Stimulated activated CD8-positive, alpha-beta memory T cell treated with anti-CD3 and anti-CD28 coated beads, Interleukin-4, amount 100 ng/mL, for 4 hours (primary cell): ENCODE measurements around the gene NLRP3.
"Not testable (repeated sequence)": the region's sequence is repeated elsewhere in the genome, so short reads cannot be mapped to it uniquely, and the experiment has no call there.

ENCODE experiments used
- DNase-seq, 2 donors: peaks; one replicate each; pipeline ENCODE4 v3.0.0-alpha.2; 2020; ENCODE audit warnings: low read depth in 2 of 2, low spot score in 1 of 2

NLRP3 gene

DNA sequence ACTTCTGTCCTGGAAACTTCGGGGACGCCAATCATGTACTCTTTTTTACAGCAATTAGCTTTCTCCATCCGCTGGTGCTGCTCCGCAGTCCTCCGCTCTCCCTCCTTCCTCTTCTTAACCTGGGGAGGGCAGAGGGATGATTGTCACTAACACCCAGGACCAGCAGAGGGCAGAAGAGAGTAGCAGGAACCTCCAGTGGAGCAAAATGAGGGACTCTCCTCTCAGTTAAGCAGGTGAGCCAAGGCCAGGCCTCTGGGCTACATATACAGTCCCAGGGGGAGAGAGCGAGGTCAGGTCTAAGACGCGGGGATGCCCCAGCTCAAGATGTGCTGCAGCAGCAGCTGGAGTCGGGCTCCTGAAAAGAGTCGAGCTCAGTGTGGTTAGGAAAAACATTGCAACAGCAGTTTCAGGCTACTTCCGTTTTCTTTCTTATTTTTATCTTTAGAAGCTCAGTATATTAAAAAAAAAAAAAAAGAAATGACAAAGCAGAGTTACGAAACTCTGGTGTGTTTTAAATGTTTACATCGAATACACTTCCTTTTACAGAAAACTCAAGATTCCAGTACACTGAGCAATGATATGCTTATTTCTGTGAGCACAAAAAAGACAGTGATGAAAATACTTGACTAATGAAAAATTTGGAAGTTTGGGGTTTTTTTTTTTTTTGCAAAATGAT lies 25.7 kb upstream of the NLRP3 start:
- DNase-seq = peak; percentile 65 to 73

DNA sequence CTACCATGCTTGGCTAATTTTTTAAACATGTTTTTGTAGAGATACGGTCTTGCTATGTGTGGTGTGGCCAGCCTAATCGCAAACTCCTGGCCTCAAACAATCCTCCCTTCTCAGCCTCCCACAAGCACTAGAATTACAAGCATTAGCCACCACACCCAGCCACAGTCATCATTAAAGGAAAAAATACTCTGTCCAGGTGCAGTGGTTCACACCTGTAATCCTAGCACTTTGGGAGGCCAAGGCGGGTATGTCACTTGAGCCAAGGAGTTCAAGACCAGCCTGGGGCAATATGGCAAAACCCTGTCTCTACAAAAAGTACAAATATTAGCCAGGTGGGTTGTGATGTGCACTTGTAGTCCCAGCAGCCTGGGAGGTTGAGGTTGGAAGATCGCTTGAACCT lies 25.0 kb upstream of the NLRP3 start:
- no peak for DNase-seq

DNA sequence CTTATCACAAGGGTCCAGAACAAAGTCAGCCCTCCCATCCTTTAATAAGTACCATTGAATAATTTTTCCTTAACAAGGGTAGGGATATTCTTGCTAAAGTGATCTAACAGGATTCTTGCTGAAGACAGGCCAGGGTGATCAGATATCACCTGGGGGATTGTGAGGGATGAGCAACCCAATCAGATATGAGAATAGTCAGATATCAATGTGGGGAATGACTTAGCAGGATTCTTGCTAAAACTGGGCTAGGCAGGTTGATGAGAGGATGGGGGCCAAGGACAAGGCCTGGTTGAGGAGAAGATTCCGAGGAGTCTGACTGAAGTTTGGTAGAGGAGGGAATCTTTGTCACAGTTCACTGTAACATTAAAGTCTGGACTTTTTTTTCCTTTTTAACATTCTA lies 23.9 kb upstream of the NLRP3 start:
- DNase-seq = no peak

DNA sequence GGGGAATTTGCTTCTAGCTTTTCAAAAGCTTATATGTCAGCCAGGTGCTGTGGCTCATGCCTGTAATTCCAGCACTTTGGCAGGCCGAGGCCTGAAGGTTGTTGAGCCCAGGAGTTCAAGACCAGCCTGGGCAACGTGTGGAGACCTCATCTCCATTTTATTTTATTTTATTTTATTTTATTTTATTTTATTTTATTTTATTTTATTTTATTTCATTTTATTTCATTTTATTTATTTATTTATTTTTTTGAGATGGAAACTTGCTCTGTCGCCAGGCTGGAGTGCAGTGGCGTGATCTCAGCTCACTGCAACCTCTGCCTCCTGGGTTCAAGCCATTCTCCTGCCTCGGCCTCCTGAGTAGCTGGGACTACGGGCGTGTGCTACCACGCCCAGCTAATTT lies 20.9 kb upstream of the NLRP3 start:
- not testable (repeated sequence) for DNase-seq

DNA sequence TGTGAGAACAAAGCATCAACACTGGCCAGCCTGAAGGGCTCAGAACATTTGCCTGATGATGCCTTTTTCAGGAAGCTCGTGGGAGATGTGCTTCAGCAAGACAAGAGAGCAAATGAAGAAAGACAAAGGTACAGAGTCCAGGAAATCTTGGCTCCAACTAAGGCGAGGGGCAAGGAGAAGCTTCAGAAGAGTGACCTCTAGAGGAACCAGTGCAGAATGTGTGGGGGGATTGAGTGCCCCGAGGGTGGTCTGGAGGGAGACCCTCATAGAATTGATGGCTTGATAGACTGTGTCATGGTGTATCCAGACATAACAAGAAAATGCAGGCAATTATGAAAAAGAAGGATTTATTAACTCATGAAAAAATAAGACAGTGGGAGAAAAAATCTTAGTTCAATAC lies 15.3 kb upstream of the NLRP3 start:
- DNase-seq = no peak

DNA sequence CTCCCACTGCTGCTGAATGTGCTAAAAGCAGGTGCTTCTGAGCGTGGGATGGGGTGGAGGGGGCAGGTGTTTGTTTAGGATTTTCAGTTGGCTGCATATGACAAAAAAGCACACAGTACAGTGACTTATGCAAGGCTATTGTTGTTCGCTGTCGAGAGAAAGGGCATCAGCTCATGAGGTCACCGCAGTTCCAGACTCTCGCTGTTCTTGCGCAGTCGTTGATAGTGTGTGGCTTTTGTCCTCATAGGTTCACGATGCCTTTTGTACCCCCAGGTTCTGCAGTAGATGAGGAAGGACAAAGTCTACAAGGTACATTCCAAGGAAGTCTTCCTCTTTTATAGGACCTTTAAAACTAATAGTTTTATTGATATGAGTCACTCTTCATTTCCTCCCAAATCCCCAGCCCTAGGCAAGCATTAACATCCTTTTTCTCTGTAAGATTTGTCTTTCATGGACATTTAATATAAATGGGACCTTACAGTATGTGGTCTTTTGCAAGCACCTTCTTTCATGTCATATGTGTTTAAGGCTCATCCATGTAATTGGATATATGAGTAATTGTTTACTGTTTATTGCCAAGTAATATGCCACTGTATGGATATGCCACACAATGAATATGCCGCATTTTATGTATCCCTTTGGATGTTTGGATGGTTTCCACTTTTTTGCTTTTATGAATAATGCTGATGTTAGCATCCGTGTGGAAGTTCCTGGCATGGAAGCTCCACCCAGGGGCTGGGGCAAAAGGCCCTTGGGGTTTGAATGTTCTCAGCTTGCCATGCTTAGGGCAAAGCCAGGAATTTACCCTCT lies 14.5 kb upstream of the NLRP3 start:
- DNase-seq = no peak

DNA sequence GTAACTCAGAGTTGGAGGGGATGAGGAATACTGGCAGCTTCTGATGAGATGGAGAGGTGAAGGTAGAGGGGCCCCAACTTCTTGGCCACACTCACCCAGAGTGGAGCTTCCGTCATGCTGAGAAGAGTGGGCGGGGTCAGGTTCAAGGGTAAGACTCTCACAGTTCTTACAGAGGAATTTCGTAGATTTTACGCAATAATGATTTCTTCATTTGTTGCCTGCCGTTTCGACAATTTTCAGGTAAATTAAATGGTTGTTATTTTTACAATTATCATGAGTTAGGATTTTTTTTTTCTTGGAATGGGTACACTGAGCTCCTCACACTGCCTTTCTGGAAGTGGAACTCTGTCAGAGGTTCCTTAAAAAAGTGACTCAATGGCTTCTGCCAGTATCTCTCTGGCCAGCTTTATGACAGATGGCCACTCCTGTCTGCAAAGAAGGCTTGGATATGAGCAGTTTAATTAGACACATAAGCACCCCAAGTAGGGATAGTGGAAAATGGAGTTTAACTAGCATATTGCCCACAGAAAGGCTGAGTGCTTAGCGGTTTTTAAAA lies 13.8 kb upstream of the NLRP3 start:
- no peak for DNase-seq

DNA sequence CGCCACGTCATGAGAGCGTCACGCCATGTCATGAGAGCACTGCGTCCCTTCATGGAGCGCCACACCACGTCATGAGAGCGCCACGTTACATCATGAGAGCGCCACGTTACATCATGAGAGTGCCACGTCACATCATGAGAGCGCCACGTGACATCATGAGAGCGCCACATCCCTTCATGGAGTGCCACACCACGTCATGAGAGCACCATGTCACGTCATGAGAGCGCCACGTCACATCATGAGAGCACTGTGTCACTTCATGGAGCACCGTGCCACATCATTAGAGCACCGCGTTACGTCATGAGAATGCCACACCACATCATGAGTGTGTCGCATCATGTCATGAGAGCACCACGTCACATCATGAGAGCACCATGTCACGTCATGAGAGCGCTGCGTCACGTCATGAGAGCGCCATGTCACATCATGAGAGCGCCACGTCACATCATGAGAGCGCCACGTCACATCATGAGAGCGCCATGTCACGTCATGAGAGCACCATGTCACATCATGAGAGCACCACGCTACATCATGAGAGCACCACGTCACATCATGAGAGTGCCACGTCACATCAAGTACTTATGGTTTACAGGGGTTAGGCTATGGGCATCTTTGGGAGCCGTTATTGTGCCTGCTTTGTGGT lies 9.8 kb upstream of the NLRP3 start:
- DNase-seq = no peak

DNA sequence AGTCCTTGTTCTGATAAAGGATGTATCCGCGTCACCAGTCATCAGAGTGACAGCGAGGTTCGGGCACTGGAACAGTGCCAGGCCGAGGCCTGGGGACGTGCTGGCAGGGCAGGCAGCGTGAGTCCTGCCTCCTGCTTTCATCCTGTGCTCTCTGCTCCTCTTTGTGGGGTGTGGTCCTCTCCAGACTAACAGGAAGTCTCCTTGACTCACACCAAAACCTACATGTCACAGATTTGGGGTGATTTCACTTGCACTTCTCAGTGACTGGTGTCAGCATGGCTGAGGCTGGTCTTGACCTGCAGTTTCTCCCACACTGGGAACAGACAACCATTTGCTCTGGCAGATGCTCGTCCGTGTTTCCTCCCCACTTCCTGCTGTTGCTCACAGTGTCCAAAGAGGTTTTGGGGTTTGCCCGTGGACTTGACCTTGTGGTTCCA lies 8.8 kb upstream of the NLRP3 start:
- DNase-seq = peak in 1 of 2 donors; percentile 42

DNA sequence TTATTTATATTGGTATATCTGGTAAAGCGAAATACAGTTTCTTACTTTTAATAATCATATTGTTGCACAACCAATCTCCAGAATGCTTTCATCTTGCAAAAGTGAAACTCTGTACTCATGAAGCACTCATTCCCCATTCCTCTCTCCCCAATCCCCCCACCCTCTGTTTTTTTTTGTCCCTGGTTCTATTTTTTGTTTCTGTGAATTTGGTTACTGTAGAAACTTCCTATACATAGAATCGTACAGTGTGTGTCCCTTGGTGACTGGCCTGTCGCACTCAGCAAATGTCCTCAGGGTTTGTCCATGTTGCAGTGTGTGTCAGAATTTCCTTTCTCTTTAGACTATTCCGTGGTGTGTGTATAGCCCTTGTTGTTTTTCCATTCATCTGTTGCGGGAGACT lies 7.9 kb upstream of the NLRP3 start:
- no peak for DNase-seq

DNA sequence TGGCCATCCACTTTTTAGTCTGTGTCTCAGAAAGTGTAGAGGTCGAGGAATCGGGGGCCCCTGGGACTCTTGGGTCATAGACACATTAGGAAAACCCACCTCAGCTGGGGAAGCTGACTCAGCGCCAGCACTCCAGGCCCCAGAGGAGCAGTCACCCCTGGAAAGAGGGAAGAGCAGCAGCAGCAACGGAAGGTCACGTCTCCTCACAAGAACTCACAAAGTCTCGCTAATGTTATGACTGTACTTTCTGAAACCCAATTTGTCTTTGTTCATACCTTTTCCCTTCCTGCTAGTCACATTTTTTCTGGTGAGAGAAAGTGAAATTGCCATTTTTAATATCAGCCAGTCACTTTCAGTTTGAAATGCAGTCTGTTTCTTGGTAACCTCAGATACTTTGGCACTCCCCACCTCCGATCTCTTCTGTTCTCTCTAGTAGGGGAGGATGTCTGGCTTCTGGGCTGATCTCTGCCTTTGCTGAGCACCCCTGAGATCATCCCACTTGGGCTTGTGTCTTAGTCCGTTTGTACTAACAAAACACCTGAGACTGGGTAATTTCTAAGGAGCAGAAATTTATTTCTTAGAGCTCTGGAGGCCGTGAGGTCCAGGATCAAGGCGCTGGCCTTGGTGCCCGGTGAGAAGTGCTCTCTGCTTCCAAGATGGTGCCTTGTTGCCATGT lies 6.0 kb upstream of the NLRP3 start:
- no peak for DNase-seq

DNA sequence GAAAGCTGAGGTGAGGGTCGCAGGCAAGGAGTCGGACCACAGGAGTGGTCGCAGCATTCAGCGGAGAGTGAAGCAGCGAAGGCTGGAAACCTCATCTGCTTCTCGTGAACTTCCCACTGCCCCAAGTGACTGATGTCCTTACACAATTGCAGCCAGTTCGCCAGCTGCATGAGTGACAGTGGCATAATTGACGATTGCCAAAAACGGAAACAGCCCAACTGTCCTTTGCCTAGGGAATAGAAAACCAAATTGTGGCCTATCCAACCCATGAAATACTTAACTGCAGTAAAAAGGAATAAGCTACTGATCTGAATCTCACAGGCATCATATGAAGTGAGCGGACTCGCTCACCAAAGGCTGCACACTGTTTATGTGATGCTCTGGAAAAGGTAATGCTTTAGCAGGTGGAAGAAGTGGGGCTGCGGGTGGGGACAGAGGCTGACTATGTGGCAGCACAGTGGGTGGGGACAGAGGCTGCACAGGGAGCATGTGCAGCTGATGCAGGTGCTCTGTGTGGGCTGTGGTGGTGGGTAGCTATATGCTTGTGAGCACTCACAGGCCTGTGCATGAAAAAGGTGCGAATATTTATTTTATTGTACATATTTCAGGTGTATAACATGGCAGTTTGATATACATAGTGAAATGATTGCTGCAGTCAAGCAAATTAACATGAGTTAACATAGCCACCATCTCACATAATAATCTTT lies 4.2 kb upstream of the NLRP3 start:
- DNase-seq = no peak

DNA sequence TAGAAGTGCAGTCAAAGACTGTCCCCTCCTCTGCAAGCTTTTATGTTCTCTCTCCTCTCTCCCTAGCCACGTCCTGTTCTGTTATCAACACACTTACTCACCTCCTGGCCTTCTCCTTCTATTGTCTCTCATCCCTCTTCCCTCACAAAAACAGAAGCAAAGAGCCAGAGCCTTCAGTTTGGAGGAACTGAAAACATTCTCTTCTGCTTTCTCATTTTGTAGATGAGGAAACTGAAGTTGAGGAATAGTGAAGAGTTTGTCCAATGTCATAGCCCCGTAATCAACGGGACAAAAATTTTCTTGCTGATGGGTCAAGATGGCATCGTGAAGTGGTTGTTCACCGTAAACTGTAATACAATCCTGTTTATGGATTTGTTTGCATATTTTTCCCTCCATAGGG lies 1.9 kb downstream of the NLRP3 start:
- no peak for DNase-seq

DNA sequence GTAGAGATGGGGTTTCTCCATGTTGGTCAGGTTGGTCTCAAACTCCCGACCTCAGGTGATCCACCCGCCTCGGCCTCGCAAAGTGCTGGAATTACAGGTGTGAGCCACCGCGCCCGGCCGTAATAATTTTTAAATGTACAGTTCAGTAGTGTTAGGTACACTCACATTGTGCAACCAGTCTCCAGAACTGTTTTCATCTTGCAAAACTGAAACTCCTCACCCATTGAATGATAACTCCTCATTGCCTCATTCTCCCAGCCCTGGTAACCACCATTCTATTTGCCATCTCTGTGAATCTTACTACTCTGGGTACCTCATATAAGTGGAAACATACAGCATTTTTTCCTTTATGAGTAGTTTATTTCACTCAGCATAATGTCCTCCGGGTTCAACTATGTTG lies 3.4 kb downstream of the NLRP3 start:
- DNase-seq = no peak

DNA sequence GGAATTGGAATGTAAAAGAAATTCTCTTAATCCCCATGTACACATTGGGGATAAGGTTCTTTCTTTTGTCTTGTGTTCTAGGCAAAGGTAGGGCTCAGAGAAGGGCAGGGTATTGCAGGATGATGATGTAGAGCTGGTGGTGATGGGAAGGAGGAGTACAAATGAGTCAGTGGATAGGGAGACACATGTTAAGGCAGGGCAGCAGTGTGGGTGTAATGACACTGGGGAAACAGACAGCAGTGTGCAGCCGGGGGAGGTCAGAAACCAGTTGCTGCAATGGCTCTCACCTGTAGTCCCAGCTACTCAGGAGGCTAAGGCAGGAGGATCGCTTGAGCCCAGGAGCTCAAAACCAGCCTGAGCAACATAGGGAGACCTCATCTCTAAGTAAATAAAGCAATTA lies 5.1 kb downstream of the NLRP3 start:
- DNase-seq = peak in 1 of 2 donors; percentile 13

DNA sequence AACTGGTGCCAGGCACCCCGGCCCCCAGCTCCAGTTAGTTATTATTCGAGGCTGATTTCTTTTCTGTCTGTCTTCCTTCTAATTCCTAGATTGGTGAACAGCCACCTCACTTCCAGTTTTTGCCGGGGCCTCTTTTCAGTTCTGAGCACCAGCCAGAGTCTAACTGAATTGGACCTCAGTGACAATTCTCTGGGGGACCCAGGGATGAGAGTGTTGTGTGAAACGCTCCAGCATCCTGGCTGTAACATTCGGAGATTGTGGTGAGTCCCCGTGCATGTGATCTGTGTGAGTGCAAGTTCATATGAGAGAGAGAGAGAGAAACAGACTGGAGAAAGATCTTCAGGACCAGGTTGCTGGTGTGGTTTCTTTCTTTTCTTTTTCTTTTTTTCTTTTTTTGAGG lies 13.5 kb downstream of the NLRP3 start:
- no peak for DNase-seq

DNA sequence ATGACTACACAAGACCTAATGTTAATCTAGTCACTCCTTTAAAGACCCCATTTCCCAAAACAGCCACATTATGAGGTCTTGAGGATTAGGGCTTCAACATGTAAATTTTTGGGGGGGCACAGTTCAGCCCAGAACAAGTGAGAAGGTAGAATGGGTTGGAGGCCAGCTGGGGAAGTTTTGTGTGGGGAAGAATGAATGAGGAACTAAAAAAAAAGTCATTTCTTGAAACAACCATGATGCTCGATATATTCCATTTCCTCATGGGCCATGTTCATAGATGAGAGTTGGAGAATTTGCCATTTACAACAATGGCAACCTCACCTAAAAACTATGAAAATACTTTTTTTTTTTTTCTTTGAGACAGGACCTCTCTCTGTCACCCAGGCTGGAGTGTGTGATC lies 14.5 kb downstream of the NLRP3 start:
- no peak for DNase-seq

DNA sequence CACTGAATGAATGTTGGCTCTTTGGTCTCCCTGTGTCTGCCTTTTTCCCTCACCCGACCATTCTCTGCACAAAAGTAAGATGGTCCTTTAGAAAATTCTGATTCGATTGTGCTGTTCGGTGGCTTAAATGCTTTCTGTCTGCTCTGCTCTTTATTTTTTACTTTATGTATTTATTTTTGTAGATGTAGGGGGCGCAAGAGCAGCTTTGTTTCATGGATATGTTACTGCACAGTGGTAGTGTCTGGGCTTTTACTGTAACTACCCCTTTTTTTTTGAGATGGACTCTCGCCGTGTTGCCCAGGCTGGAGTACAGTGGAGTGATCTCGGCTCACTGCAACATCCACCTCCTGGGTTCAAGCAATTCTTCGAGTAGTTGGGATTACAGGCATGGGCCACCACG lies 15.7 kb downstream of the NLRP3 start:
- DNase-seq = no peak

DNA sequence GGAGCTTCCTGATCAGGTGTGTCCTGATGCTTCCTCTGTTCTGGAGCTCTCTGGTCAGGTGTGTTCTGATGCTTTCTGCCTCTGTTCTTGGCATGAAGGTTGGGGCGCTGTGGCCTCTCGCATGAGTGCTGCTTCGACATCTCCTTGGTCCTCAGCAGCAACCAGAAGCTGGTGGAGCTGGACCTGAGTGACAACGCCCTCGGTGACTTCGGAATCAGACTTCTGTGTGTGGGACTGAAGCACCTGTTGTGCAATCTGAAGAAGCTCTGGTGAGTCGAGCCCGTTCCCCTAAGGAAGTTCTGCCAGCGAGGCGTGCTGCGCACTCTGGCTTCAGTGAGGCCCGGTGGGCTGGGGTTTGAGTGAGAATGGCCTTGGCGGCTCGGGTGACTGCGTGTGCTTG lies 18.0 kb downstream of the NLRP3 start:
- DNase-seq = no peak

DNA sequence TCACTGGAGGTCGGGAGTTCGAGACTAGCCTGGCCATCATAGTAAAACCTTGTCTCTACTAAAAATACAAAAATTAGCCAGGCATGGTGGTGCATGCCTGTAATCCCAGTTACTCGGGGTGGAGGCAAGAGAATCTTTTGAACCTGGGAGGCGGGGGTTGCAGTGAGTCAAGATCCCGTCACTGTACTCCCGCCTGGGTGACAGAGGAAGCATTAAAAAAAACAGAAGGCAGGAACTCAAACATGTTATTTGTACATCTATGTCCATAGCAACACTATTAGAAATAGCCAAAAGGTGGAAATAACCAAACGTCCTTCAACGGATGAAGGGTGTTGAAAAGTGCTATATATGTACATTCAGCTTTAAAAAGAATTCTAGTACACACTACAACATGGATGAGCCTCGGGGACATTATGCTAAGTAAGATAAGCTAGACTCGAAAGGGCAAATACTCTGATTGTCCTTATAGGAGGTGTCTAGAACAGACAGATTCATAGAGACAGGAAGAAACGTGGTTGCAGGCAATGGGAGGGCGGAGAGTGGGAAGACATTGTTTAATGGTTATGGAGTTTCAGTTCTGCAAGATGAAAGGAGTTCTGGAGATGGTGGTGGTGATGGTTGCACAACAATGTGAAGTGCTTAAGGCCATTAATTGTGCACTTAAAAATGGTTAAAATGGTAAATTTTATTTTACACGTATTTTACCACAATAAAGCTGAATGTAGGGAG lies 19.2 kb downstream of the NLRP3 start:
- no peak for DNase-seq
